Natural killer cell treated with Interleukin-12 subunit alpha and Interleukin-12 subunit beta and Interleukin-15 and Interleukin-18, amount 100 ng/mL, for 72 hours (primary cell): ENCODE results near the gene TAF11L7. TPM values are rescaled to one million over a fixed set of nuclear protein-coding genes. Genes with fewer than 3 reads are reported as not detected.

ENCODE experiments used
- total RNA-seq, 2 donors: library from RNA; stranded (reverse); gene quantifications; one replicate each; pipeline ENCODE4 v1.2.3, GENCODE V29; 2022

The TAF11L7 gene
- total RNA-seq, 2 donors from 2014 or later: not detected

Other genes starting within 250 kb of the TAF11L7 start
- gene TAF11L2, start 87.5 kb downstream of the TAF11L7 start, total RNA-seq: not detected
- not detected for gene TAF11L3, start 67.4 kb downstream of the TAF11L7 start, total RNA-seq
- not detected for gene TAF11L4, start 64.0 kb downstream of the TAF11L7 start, total RNA-seq
- not detected for gene TAF11L5, start 60.5 kb downstream of the TAF11L7 start, total RNA-seq
- not detected for gene TAF11L6, start 57.1 kb downstream of the TAF11L7 start, total RNA-seq
- gene TAF11L8, start 5.2 kb upstream of the TAF11L7 start, total RNA-seq: not detected
- not detected for gene TAF11L9, start 8.6 kb upstream of the TAF11L7 start, total RNA-seq
- not detected for gene TAF11L10, start 12.1 kb upstream of the TAF11L7 start, total RNA-seq
- gene TAF11L11, start 18.4 kb upstream of the TAF11L7 start, total RNA-seq: not detected
- not detected for gene TAF11L12, start 24.6 kb upstream of the TAF11L7 start, total RNA-seq
- not detected for gene TAF11L13, start 46.3 kb upstream of the TAF11L7 start, total RNA-seq
- gene TAF11L14, start 48.7 kb upstream of the TAF11L7 start, total RNA-seq: not detected